Measurements from ENCODE around the gene DRGX. TPM values are rescaled to one million over a fixed set of nuclear protein-coding genes. Genes with fewer than 3 reads are reported as not detected.

Gene DRGX
- total RNA-seq, 1 donor from 2014 or later, result not detected

GRCh38 chr10:49408519-49409306, 12.8 kb upstream of the DRGX start:
- no peak for TF ChIP-seq CTCF (IDR thresholded peaks at IDR 0.05; ENCODE audit: unreplicated experiment)
- H3K4me3 Mint-ChIP-seq (ENCODE audit: unreplicated experiment), result no peak overlapping the region
- no peak overlapping the region for H3K27ac Mint-ChIP-seq (ENCODE audit: unreplicated experiment)
- DNase-seq (ENCODE audit: low spot score), result no peak
- H3K27me3 Mint-ChIP-seq (ENCODE audit: unreplicated experiment), result peaks cover 6% of the 10 kb centered on the region
- H3K9me3 Mint-ChIP-seq (ENCODE audit: unreplicated experiment), result no peaks in the 10 kb centered on the region
- H3K4me1 Mint-ChIP-seq (ENCODE audit: unreplicated experiment), result peaks cover 2% of the 10 kb centered on the region
- H3K36me3 Mint-ChIP-seq (ENCODE audit: low read depth, unreplicated experiment), result no peaks in the 10 kb centered on the region

DNA sequence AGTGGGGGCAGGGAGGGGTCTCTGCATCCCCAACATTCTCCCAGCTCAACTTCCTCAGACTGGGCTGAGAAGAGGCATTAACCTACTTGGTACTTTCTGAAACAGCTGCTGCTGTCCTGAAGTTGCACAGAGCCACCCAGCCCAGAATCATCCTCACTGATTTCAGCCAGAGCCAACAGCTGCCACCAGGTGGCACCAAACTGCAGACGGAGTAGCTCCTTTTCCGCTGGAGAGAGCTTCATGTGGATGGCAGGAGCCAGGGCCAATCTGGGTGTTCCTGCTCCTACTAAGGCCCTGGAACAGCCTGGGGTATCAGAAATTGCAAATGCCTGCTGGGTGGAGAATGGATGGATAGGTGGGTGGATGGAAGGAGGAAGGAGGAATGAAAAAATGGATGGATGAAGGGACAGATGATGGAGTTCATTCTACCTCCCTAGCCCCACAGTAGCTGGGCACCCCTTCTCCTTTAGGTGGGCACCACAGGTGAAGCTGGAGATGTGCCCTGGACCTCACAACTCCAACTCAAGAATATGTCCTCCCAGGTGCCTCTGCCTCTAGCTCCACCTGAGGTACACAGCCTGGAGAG, 11.8 kb upstream of the DRGX start:
- Mint-ChIP-seq H3K36me3 (ENCODE audit: low read depth, unreplicated experiment) (no peaks in the 10 kb centered on the region), H3K27me3 (ENCODE audit: unreplicated experiment) (peaks cover 3% of the 10 kb centered on the region), H3K4me3 (ENCODE audit: unreplicated experiment) (no peak overlapping the region), H3K4me1 (ENCODE audit: unreplicated experiment) (peaks cover 2% of the 10 kb centered on the region), H3K9me3 (ENCODE audit: unreplicated experiment) (no peaks in the 10 kb centered on the region), H3K27ac (ENCODE audit: unreplicated experiment) (no peak overlapping the region)
- DNase-seq (ENCODE audit: low spot score), result peak; percentile 92
- peak; percentile 87 for TF ChIP-seq CTCF (IDR thresholded peaks at IDR 0.05; ENCODE audit: unreplicated experiment)

DNA sequence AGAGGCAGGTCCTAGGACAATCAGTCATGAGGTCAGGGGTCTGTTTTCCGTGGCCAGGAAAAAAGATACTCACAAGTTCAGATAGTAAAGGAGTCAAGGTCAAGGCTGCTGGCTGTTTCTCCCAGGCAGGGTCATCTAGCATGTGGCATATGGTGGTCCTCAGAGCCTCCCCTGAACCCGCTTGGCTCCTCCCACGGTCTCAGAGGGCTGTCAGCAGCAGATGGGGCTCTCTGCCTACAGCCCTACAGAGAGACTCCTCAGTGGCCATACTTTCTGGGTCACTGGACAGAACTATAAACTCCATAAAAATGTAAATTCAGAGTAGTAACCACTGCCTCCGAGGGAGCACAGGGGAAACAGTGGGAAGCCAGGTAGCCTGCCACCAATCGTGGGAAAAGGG, 11.3 kb upstream of the DRGX start:
- no peak for DNase-seq (ENCODE audit: low spot score)
- Mint-ChIP-seq H3K9me3 (ENCODE audit: unreplicated experiment) (no peaks in the 10 kb centered on the region), H3K27me3 (ENCODE audit: unreplicated experiment) (peaks cover 3% of the 10 kb centered on the region), H3K4me1 (ENCODE audit: unreplicated experiment) (peaks cover 2% of the 10 kb centered on the region), H3K27ac (ENCODE audit: unreplicated experiment) (no peak overlapping the region), H3K4me3 (ENCODE audit: unreplicated experiment) (no peak overlapping the region), H3K36me3 (ENCODE audit: low read depth, unreplicated experiment) (no peaks in the 10 kb centered on the region)
- no peak for TF ChIP-seq CTCF (IDR thresholded peaks at IDR 0.05; ENCODE audit: unreplicated experiment)

DNA sequence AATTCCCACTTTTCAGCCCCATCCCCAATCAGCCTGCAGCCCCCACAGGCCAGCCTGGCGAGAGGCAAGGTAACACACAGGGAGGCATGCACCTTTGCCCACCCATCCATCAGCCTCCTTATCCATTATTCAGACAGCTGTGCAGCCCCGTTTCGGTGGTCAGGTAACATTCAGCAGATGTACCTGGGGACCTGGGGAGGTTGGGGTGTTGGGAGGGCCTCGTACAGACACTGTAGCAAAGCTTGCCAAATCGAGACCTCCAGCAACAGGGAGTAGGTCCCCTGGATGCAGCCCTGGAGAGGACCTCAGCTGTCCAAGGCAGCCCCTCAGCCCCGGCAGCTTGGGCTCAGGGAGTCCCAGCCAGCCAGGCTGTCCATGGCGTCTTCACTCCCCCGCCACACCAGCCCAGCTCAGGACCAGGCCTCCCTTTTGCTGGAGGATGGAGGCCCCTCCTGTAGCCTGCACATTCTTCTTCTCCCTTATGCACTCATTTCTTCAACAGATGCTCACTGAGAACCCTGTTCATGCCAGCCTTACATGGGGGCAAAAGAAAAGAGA, 8.5 kb upstream of the DRGX start:
- Mint-ChIP-seq H3K4me3 (ENCODE audit: unreplicated experiment) (no peak overlapping the region), H3K27ac (ENCODE audit: unreplicated experiment) (no peak overlapping the region), H3K4me1 (ENCODE audit: unreplicated experiment) (peaks cover 2% of the 10 kb centered on the region), H3K36me3 (ENCODE audit: low read depth, unreplicated experiment) (no peaks in the 10 kb centered on the region), H3K27me3 (ENCODE audit: unreplicated experiment) (peaks cover 3% of the 10 kb centered on the region), H3K9me3 (ENCODE audit: unreplicated experiment) (no peaks in the 10 kb centered on the region)
- TF ChIP-seq CTCF (IDR thresholded peaks at IDR 0.05; ENCODE audit: unreplicated experiment), result no peak
- no peak for DNase-seq (ENCODE audit: low spot score)

- TF ChIP-seq CTCF (IDR thresholded peaks at IDR 0.05; ENCODE audit: unreplicated experiment), result no peak
- H3K27me3 Mint-ChIP-seq (ENCODE audit: unreplicated experiment), result peaks cover 4% of the 10 kb centered on the region
- H3K9me3 Mint-ChIP-seq (ENCODE audit: unreplicated experiment), result no peaks in the 10 kb centered on the region
- DNase-seq (ENCODE audit: low spot score), result no peak
- no peaks in the 10 kb centered on the region for H3K36me3 Mint-ChIP-seq (ENCODE audit: low read depth, unreplicated experiment)
- no peak overlapping the region for H3K27ac Mint-ChIP-seq (ENCODE audit: unreplicated experiment)
- peaks cover 2% of the 10 kb centered on the region for H3K4me1 Mint-ChIP-seq (ENCODE audit: unreplicated experiment)
- no peak overlapping the region for H3K4me3 Mint-ChIP-seq (ENCODE audit: unreplicated experiment)
These were observed 7.5 kb upstream of the DRGX start for GRCh38 chr10:49403363-49403762.

Data from endothelial cell (in vitro differentiated cells).